Kidney (tissue), 14 donors: ENCODE results near the gene VILL. TPM values are rescaled to one million over a fixed set of nuclear protein-coding genes. Genes with fewer than 3 reads are reported as not detected.

Experiments used
- DNase-seq, 5 donors: peaks; one replicate each; pipeline ENCODE4 v3.0.0-alpha.2; 2013 to 2020
- FAIRE-seq: peaks from 2 replicates; lab custom pipeline; 2012; peaks lifted over from hg19 to GRCh38; lab: Jason Lieb, UNC
- H3K27ac ChIP-seq, 2 donors: one replicate each; pipeline ENCODE4 v1.7.0; 2013; ENCODE audit warnings: low read depth in 2 of 2, low read length in 2 of 2, inconsistent platforms in 1 of 2
- H3K27me3 ChIP-seq: one replicate; pipeline ENCODE4 v1.7.1; 2013; ENCODE audit warnings: low read length, inconsistent platforms; ENCODE audit not compliant: control insufficient read depth, insufficient read depth
- H3K36me3 ChIP-seq, 3 donors: one replicate each; pipeline versions ENCODE4 v1.7.0 to v1.7.1; 2013; ENCODE audit warnings: low read length in 3 of 3, control low read depth in 1 of 3, inconsistent platforms in 1 of 3; ENCODE audit not compliant: insufficient read depth in 3 of 3, control insufficient read depth in 2 of 3
- H3K4me1 ChIP-seq, 3 donors: one replicate each; pipeline versions ENCODE4 v1.7.0 to v1.7.1; 2013; ENCODE audit warnings: low read length in 3 of 3, inconsistent platforms in 1 of 3, low read depth in 1 of 3; ENCODE audit not compliant: control insufficient read depth in 2 of 3, insufficient read depth in 2 of 3
- H3K4me3 ChIP-seq, 3 donors: one replicate each; pipeline versions ENCODE4 v1.7.0 to v1.8.1; 2013; ENCODE audit warnings: low read length in 3 of 3, control low read depth in 1 of 3, inconsistent platforms in 1 of 3
- H3K9ac ChIP-seq, 3 donors: one replicate each; pipeline versions ENCODE4 v1.7.0 to v1.7.1; 2013; ENCODE audit warnings: low read length in 3 of 3, control low read depth in 1 of 3, inconsistent platforms in 1 of 3
- H3K9me3 ChIP-seq, 3 donors: one replicate each; pipeline versions ENCODE4 v1.7.0 to v1.7.1; 2013; ENCODE audit warnings: low read length in 3 of 3, control low read depth in 1 of 3, inconsistent platforms in 1 of 3; ENCODE audit not compliant: control insufficient read depth in 2 of 3, insufficient read depth in 1 of 3
- CTCF ChIP-seq: IDR thresholded peaks from 3 replicates; pipeline ENCODE4 v1.5.1; 2012; ENCODE audit warnings: mild to moderate bottlenecking, moderate library complexity, borderline replicate concordance; ENCODE audit not compliant: insufficient read depth; ENCODE audit errors: extremely low read depth
- intact Hi-C: fragments of 100-400 bp; cut with DNase I; formaldehyde crosslinking; loops from one replicate; pipeline ENCODE4 v1.11.1; 2022
- polyA plus RNA-seq: library from polyadenylated mRNA; stranded (reverse); fragments of 350-450 nt; fragmentation: Illumina TruSeq; extraction: RNeasy Lipid Tissue Mini Kit (QIAGEN cat#74804); gene quantifications from one replicate; pipeline ENCODE4 v1.2.3, GENCODE V29; 2014; ENCODE audit warnings: low read depth, low replicate concordance; ENCODE audit not compliant: insufficient read depth
- total RNA-seq: library from RNA; stranded (reverse); fragmentation: NEBNext Ultra II Directional; extraction: Animal tissue kit (Norgen Biotek cat#: 25700); gene quantifications from one replicate; pipeline ENCODE4 v1.2.1, GENCODE V29; 2021
- donor health status: control.
- donor health status: control.
- donor health status: control.
- donor health status: control.
- donor health status: control.
- donor health status: DM: yes; HTN: yes; CAD: no.
- donor health status: Normal renal cell carcinoma (clear cell type).

The VILL gene
- total and polyA plus RNA-seq, 2 donors from 2014 or later: 7.4 to 7.6 TPM

DNA sequence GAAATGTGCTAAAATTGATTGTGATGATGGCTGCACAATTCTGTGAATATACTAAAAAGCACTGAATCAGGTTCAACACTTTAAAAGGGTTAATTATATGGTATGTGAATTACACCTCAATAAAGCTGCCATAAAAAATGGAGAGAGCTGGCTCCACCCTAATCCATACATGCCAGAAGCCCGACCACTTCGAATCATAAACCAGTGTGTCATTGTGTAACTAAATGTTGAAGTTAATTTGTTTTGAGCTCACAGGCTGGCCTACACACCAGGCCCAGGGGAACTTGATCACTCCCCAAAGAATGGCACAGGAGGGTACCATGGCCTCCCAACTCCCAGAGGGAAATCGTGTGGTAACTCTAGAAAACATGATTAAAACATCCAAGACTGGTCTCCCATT is 24.9 kb downstream of the VILL start:
- H3K4me1 ChIP-seq: no peaks in the 10 kb centered on the region
- no peak overlapping the region for H3K27ac ChIP-seq
- no peak overlapping the region for H3K4me3 ChIP-seq
- peaks cover 8 to 26% (median 10%) of the 10 kb centered on the region in 3 donors for H3K36me3 ChIP-seq
- no peaks in the 10 kb centered on the region for H3K9me3 ChIP-seq
- no peak for FAIRE-seq
- DNase-seq: no peak
- TF ChIP-seq CTCF: no peak
- H3K9ac ChIP-seq: no peak overlapping the region
- intact Hi-C loops: no loop called here
- H3K27me3 ChIP-seq: no peaks in the 10 kb centered on the region

GRCh38 chr3:38015984-38016383 is 25.4 kb downstream of the VILL start:
- intact Hi-C loops: no loop called here
- no peak for FAIRE-seq
- H3K27me3 ChIP-seq: no peaks in the 10 kb centered on the region
- TF ChIP-seq CTCF: no peak
- no peaks in the 10 kb centered on the region for H3K9me3 ChIP-seq
- H3K4me1 ChIP-seq: no peaks in the 10 kb centered on the region
- no peak overlapping the region for H3K4me3 ChIP-seq
- DNase-seq: no peak
- H3K36me3 ChIP-seq: peaks cover 8 to 21% (median 10%) of the 10 kb centered on the region in 3 donors
- H3K27ac ChIP-seq: no peak overlapping the region
- H3K9ac ChIP-seq: no peak overlapping the region

- H3K4me1 ChIP-seq: no peaks in the 10 kb centered on the region
- no peak for TF ChIP-seq CTCF
- DNase-seq: peak in 1 of 5 donors; percentile 46
- H3K27ac ChIP-seq: no peak overlapping the region
- FAIRE-seq: no peak
- no peak overlapping the region for H3K9ac ChIP-seq
- H3K36me3 ChIP-seq: peaks cover 8 to 19% (median 10%) of the 10 kb centered on the region in 3 donors
- no peak overlapping the region for H3K4me3 ChIP-seq
- intact Hi-C loops: no loop called here
- H3K27me3 ChIP-seq: no peaks in the 10 kb centered on the region
- H3K9me3 ChIP-seq: no peaks in the 10 kb centered on the region
Observed at GRCh38 chr3:38016410-38016809, 25.8 kb downstream of the VILL start.
